Thymus (tissue), 11 donors: Measurements from ENCODE around the gene IGHMBP2. TPM values are rescaled to one million over a fixed set of nuclear protein-coding genes. Genes with fewer than 3 reads are reported as not detected.

Experiments used
- DNase-seq, 9 donors: peaks; one replicate each; pipeline ENCODE4 v3.0.0-alpha.2; 2013; ENCODE audit warnings: low spot score in 9 of 9, low read depth in 6 of 9, missing footprints in 1 of 9
- H3K27ac ChIP-seq, 2 donors: one replicate each; pipeline ENCODE4 v1.5.1; 2013; ENCODE audit warnings: control low read depth in 1 of 2, low read depth in 1 of 2, low read length in 1 of 2, mild to moderate bottlenecking in 1 of 2, moderate library complexity in 1 of 2
- H3K27me3 ChIP-seq, 2 donors: one replicate each; pipeline ENCODE4 v1.5.1; 2013; ENCODE audit warnings: low read length in 1 of 2; ENCODE audit not compliant: control insufficient read depth in 2 of 2, insufficient read depth in 1 of 2
- H3K36me3 ChIP-seq, 2 donors: one replicate each; pipeline ENCODE4 v1.5.1; 2013; ENCODE audit warnings: low read length in 1 of 2, mild to moderate bottlenecking in 1 of 2, moderate library complexity in 1 of 2; ENCODE audit not compliant: control insufficient read depth in 2 of 2, insufficient read depth in 2 of 2
- H3K4me1 ChIP-seq, 2 donors: one replicate each; pipeline ENCODE4 v1.5.1; 2013; ENCODE audit warnings: low read length in 2 of 2; ENCODE audit not compliant: control insufficient read depth in 2 of 2, insufficient read depth in 2 of 2
- H3K4me3 ChIP-seq, 2 donors: one replicate each; pipeline ENCODE4 v1.5.1; 2013; ENCODE audit warnings: low read length in 2 of 2, control low read depth in 1 of 2, mild to moderate bottlenecking in 1 of 2
- H3K9me3 ChIP-seq, 2 donors: one replicate each; pipeline ENCODE4 v1.5.1; 2013; ENCODE audit warnings: low read length in 1 of 2, mild to moderate bottlenecking in 1 of 2; ENCODE audit not compliant: control insufficient read depth in 2 of 2, insufficient read depth in 1 of 2
- WGBS: extraction: QIAGEN DNeasy Blood & Tissue Kit; methylation state at CpG from one replicate; pipeline ENCODE4 v1.1.7; 2013; 5-methylcytosine and 5-hydroxymethylcytosine counted together
- polyA plus RNA-seq: library from polyadenylated mRNA; stranded (reverse); fragments of 200-250 nt; gene quantifications from one replicate; pipeline ENCODE4 v1.2.3, GENCODE V29; 2013
- total RNA-seq: library from RNA; stranded (reverse); fragments of 120-200 nt; gene quantifications from one replicate; pipeline ENCODE4 v1.2.4, GENCODE V29; 2013
- donor health status: healthy.

Gene IGHMBP2
- total and polyA plus RNA-seq, 2 donors, result 5.2 to 19.0 TPM

DNA sequence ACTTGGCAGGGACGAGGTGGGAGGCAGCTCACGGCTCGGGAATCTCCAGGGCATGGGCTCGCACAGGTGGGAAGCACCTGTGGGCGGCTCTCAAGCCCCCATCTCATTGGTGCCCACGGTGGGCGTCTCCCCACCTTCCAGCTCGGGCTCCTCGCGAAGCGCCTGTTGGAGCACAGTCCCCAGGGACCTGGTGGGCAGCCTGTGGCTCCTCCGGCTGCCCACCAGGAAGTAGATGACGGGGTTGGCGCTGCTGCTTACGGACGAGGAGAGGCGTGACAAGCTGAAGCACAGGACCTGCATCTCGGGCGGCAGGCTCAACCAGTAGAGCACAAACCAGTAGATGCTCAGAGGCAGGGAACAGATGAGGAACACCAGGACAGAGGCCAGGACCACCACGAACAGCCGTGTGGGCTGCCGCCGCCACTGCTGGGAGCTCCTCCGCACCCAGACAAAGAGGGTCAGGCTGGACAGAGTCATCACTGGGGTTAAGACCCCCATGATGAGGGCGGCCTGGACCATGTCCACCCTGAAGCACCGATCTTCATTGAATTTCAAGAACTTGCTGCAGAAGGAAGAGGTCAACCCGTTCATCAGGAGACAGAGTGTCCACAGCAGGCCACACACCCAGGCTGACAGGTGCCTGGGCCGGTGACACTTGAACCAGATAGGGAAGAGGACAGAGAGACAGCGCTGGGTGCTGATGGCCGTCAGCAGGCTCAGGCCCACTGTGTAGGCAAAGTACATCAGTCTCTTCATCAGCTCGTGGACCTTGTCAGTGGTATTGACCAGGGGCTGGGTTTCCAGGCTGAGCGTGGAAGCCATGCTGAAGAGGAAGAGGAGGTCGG lies 76.5 kb downstream of the IGHMBP2 start:
- H3K27ac ChIP-seq, result no peak overlapping the region
- peaks cover 2 to 18% of the 10 kb centered on the region in 2 donors for H3K27me3 ChIP-seq
- no peaks in the 10 kb centered on the region for H3K36me3 ChIP-seq
- no peak for DNase-seq
- no peaks in the 10 kb centered on the region for H3K9me3 ChIP-seq
- no peak overlapping the region for H3K4me3 ChIP-seq
- H3K4me1 ChIP-seq, result no peaks in the 10 kb centered on the region
- 91% methylated on average over 33 of the region's 33 CpGs for WGBS

DNA sequence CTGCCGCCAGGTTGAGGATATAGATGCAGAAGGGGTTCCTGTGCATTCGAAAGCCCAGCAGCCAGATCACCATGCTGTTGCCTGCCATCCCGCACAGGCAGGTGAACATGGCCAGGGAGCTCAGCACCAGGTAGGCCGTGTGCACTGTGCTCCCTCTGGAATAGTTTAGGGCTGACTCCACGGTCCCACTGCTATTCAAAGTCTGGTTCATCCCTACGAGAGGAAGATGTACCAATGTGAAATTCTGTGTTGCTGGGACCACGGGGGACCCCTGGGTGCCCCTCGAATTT lies 77.0 kb downstream of the IGHMBP2 start, which contains the start of gene MRGPRD:
Gene MRGPRD, minus strand, starts transcription at position 211 of the 290 bp plus-strand sequence. Its CDS starts 0 bp downstream, at position 211.
- 93% methylated on average over 8 of the region's 8 CpGs for WGBS
- no peaks in the 10 kb centered on the region for H3K9me3 ChIP-seq
- DNase-seq, result no peak
- H3K36me3 ChIP-seq, result no peaks in the 10 kb centered on the region
- peaks cover 2 to 18% of the 10 kb centered on the region in 2 donors for H3K27me3 ChIP-seq
- no peak within 1 kb of the TSS for H3K27ac ChIP-seq
- H3K4me1 ChIP-seq, result no peaks in the 10 kb centered on the region
- H3K4me3 ChIP-seq, result no peak within 1 kb of the TSS

GRCh38 chr11:68982134-68982533 lies 78.4 kb downstream of the IGHMBP2 start:
- peaks cover 2 to 18% of the 10 kb centered on the region in 2 donors for H3K27me3 ChIP-seq
- H3K4me1 ChIP-seq, result no peaks in the 10 kb centered on the region
- H3K36me3 ChIP-seq, result no peaks in the 10 kb centered on the region
- DNase-seq, result no peak
- H3K4me3 ChIP-seq, result no peak overlapping the region
- H3K27ac ChIP-seq, result no peak overlapping the region
- WGBS, result 94% methylated on average over 2 of the region's 2 CpGs
- H3K9me3 ChIP-seq, result peaks cover 0 to 2% of the 10 kb centered on the region in 2 donors

- no peaks in the 10 kb centered on the region for H3K4me1 ChIP-seq
- WGBS, result 95% methylated on average over 6 of the region's 6 CpGs
- DNase-seq, result no peak
- H3K27ac ChIP-seq, result no peak overlapping the region
- no peak overlapping the region for H3K4me3 ChIP-seq
- peaks cover 0 to 2% of the 10 kb centered on the region in 2 donors for H3K9me3 ChIP-seq
- H3K36me3 ChIP-seq, result no peaks in the 10 kb centered on the region
- H3K27me3 ChIP-seq, result peaks cover 2 to 9% of the 10 kb centered on the region in 2 donors
Observed at GRCh38 chr11:68983801-68984200, 80.1 kb downstream of the IGHMBP2 start.

DNA sequence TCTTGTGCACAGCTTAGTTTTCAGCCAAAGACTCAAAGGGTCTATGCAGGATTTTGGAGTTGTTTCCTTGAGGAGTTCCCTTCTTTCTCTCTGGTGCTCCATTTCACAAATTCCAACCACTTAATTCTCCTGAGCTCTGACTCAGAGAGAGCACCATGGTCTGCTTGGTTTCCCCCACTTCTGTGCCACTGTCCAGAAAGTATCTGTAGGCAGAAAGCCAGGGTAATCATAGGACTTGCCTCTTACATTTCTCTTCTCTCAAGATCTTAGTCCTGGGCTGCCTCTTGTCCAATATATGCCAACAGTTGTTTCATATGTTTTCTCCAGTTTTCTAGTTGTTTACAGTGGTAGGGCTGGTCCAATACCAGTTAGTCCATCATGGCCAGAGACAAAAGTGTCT lies 83.5 kb downstream of the IGHMBP2 start:
- no peaks in the 10 kb centered on the region for H3K4me1 ChIP-seq
- H3K4me3 ChIP-seq, result no peak overlapping the region
- H3K27ac ChIP-seq, result no peak overlapping the region
- DNase-seq, result no peak
- no peaks in the 10 kb centered on the region for H3K36me3 ChIP-seq
- H3K9me3 ChIP-seq, result peaks cover 0 to 2% of the 10 kb centered on the region in 2 donors
- peaks cover 2 to 8% of the 10 kb centered on the region in 2 donors for H3K27me3 ChIP-seq

GRCh38 chr11:68988491-68988890 lies 84.8 kb downstream of the IGHMBP2 start:
- no peak overlapping the region for H3K27ac ChIP-seq
- no peak overlapping the region for H3K4me3 ChIP-seq
- peaks cover 2 to 14% of the 10 kb centered on the region in 2 donors for H3K27me3 ChIP-seq

More at GRCh38 chr11:68988491-68988890, 84.8 kb downstream of the IGHMBP2 start:
- Histone ChIP-seq H3K36me3 (no peaks in the 10 kb centered on the region), H3K4me1 (no peaks in the 10 kb centered on the region), H3K9me3 (peaks cover 0 to 2% of the 10 kb centered on the region in 2 donors)
- no peak for DNase-seq

Other genes with a start within 250 kb of the IGHMBP2 start
- gene GAL, start 219.3 kb upstream of the IGHMBP2 start, total RNA-seq, result 0.42 TPM
- 10.0 TPM for gene GAL, start 219.3 kb upstream of the IGHMBP2 start, polyA plus RNA-seq
- gene TESMIN, start 152.4 kb upstream of the IGHMBP2 start, total RNA-seq, result 2.0 TPM
- gene TESMIN, start 152.4 kb upstream of the IGHMBP2 start, polyA plus RNA-seq, result 4.6 TPM
- gene CPT1A, start 62.0 kb upstream of the IGHMBP2 start, total RNA-seq, result 7.1 TPM
- 19.0 TPM for gene CPT1A, start 62.0 kb upstream of the IGHMBP2 start, polyA plus RNA-seq
- 101 TPM for gene MRPL21, start 59 bp upstream of the IGHMBP2 start, total RNA-seq
- gene MRPL21, start 59 bp upstream of the IGHMBP2 start, polyA plus RNA-seq, result 91.9 TPM
- gene MRGPRD, start 77.1 kb downstream of the IGHMBP2 start, total RNA-seq, result not detected
- gene MRGPRD, start 77.1 kb downstream of the IGHMBP2 start, polyA plus RNA-seq, result 0.05 TPM
- 0.57 TPM for gene MRGPRF, start 109.4 kb downstream of the IGHMBP2 start, total RNA-seq
- 4.7 TPM for gene MRGPRF, start 109.4 kb downstream of the IGHMBP2 start, polyA plus RNA-seq
- 5.3 TPM for gene TPCN2, start 145.0 kb downstream of the IGHMBP2 start, total RNA-seq
- gene TPCN2, start 145.0 kb downstream of the IGHMBP2 start, polyA plus RNA-seq, result 9.8 TPM